Measurements from ENCODE around the gene SLC25A3.

SLC25A3 gene

DNA sequence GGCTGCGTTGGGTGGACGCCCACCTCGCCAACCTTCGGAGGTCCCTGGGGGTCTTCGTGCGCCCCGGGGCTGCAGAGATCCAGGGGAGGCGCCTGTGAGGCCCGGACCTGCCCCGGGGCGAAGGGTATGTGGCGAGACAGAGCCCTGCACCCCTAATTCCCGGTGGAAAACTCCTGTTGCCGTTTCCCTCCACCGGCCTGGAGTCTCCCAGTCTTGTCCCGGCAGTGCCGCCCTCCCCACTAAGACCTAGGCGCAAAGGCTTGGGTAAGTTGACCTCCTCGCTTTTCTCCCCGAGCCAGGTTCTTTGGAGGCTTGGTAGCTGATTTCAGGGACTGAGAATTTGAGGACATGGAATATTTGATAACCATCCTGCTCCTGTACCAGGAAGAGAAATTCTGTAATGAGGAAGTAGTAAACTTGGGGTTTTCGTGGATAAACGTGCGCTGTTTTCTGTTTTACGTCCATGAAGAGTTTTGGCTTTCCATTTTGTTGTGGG, 52.1 kb downstream of the SLC25A3 start:
- H3K4me1 ChIP-seq, result no peaks in the 10 kb centered on the region
- no peaks in the 10 kb centered on the region for H3K9me3 ChIP-seq
- H3K27me3 ChIP-seq, result no peaks in the 10 kb centered on the region
- H3K36me3 ChIP-seq, result no peaks in the 10 kb centered on the region
- no peak for DNase-seq
- TF ChIP-seq CTCF (IDR thresholded peaks at IDR 0.05; ENCODE audit: low read depth, low read length), result no peak
- peak overlapping the region; percentile 88 for H3K4me3 ChIP-seq (ENCODE audit: low read depth, low read length)

- DNase-seq, result no peak
- no peaks in the 10 kb centered on the region for H3K27me3 ChIP-seq
- H3K4me1 ChIP-seq, result no peaks in the 10 kb centered on the region
- no peaks in the 10 kb centered on the region for H3K36me3 ChIP-seq
- H3K9me3 ChIP-seq, result no peaks in the 10 kb centered on the region
- H3K4me3 ChIP-seq (ENCODE audit: low read depth, low read length), result peak overlapping the region; percentile 88
- TF ChIP-seq CTCF (IDR thresholded peaks at IDR 0.05; ENCODE audit: low read depth, low read length), result peak; percentile 19; the same call in 1 of the 2 replicates
These were observed 53.0 kb downstream of the SLC25A3 start for GRCh38 chr12:98646294-98647090.

GRCh38 chr12:98651328-98651727, 57.8 kb downstream of the SLC25A3 start:
- H3K27me3 ChIP-seq, result no peaks in the 10 kb centered on the region
- no peak overlapping the region for H3K4me3 ChIP-seq (ENCODE audit: low read depth, low read length)
- no peaks in the 10 kb centered on the region for H3K36me3 ChIP-seq
- no peak for TF ChIP-seq CTCF (IDR thresholded peaks at IDR 0.05; ENCODE audit: low read depth, low read length)
- no peaks in the 10 kb centered on the region for H3K4me1 ChIP-seq
- H3K9me3 ChIP-seq, result no peaks in the 10 kb centered on the region
- no peak for DNase-seq

- Histone ChIP-seq H3K36me3 (no peaks in the 10 kb centered on the region), H3K9me3 (no peaks in the 10 kb centered on the region), H3K4me3 (ENCODE audit: low read depth, low read length) (no peak overlapping the region), H3K4me1 (no peaks in the 10 kb centered on the region), H3K27me3 (no peaks in the 10 kb centered on the region)
- peak; percentile 69 for TF ChIP-seq CTCF (IDR thresholded peaks at IDR 0.05; ENCODE audit: low read depth, low read length)
- DNase-seq, result peak; percentile 20
These were observed 60.5 kb downstream of the SLC25A3 start for GRCh38 chr12:98653866-98654493.

All from BE2C (cell line).